Ovary (tissue), 9 donors: Measurements from ENCODE around the gene PARN. TPM values are rescaled to one million over a fixed set of nuclear protein-coding genes. Genes with fewer than 3 reads are reported as not detected.
"Not testable (repeated sequence)": the region's sequence is repeated elsewhere in the genome, so short reads cannot be mapped to it uniquely, and the experiment has no call there.

Source experiments
- DNase-seq, 5 donors: peaks; one replicate each; pipeline ENCODE4 v3.0.0-alpha.2; 2019 to 2020
- H3K27ac ChIP-seq, 2 donors: fragments of 200-600 bp; one replicate each; pipeline versions ENCODE4 v1.5.1 to v1.8.0; 2019 to 2022
- H3K27me3 ChIP-seq: fragments of 200-600 bp; one replicate; pipeline ENCODE4 v1.8.0; 2022
- H3K36me3 ChIP-seq: fragments of 200-600 bp; sonication (generic); one replicate; pipeline ENCODE4 v1.5.1; 2019
- H3K4me1 ChIP-seq: one replicate; pipeline ENCODE4 v1.8.1; 2013; ENCODE audit warnings: mild to moderate bottlenecking, moderate library complexity; ENCODE audit not compliant: insufficient read depth
- H3K4me3 ChIP-seq: fragments of 200-600 bp; sonication (generic); one replicate; pipeline ENCODE4 v1.5.1; 2017
- H3K9me3 ChIP-seq, 2 donors: fragments of 200-600 bp in 1 of 2; sonication (generic) in 1 of 2; one replicate each; pipeline versions ENCODE4 v1.5.1 to v1.8.1; 2013 to 2019; ENCODE audit warnings: mild to moderate bottlenecking in 1 of 2, moderate library complexity in 1 of 2
- CTCF ChIP-seq, 3 donors: fragments of 450-650 bp in 2 of 3; fragments of 200-600 bp in 1 of 3; IDR thresholded peaks; one replicate each; pipeline versions ENCODE4 v1.5.1 to v1.8.0; 2016 to 2022; ENCODE audit warnings: antibody characterized with exemption in 3 of 3, mild to moderate bottlenecking in 1 of 3
- EP300 ChIP-seq: sonication (generic); formaldehyde crosslinking; IDR thresholded peaks from one replicate; pipeline ENCODE4 v1.6.1; 2017; ENCODE audit warnings: antibody characterized with exemption
- POLR2A ChIP-seq: fragments of 450-650 bp; IDR thresholded peaks from one replicate; pipeline ENCODE4 v1.6.1; 2017; ENCODE audit warnings: antibody characterized with exemption, mild to moderate bottlenecking, moderate library complexity
- WGBS, 3 donors: extraction: QIAGEN DNeasy Blood & Tissue Kit in 1 of 3; methylation state at CpG; one replicate each; pipeline versions ENCODE4 v1.1.5 to v1.1.7; 2013 to 2017; 5-methylcytosine and 5-hydroxymethylcytosine counted together
- intact Hi-C, 4 donors: fragments of 100-400 bp; cut with DNase I; formaldehyde crosslinking; loops; one replicate each; pipeline versions ENCODE4 v1.11.0 to v1.15.1; 2022 to 2023
- polyA plus RNA-seq, 2 donors: library from polyadenylated mRNA; stranded (reverse); fragments of 200-250 nt in 1 of 2; fragments of 350-450 nt in 1 of 2; fragmentation: Illumina TruSeq in 1 of 2; extraction: RNeasy Lipid Tissue Mini Kit (QIAGEN cat#74804) in 1 of 2; gene quantifications; one replicate each; pipeline ENCODE4 v1.2.3, GENCODE V29; 2013 to 2014
- total RNA-seq, 7 donors: library from RNA; depleted of rRNA in 2 of 7; stranded (reverse); fragments of >200 nt in 2 of 7; fragmentation: NEBNext Ultra II Directional in 3 of 7; extraction: Animal tissue kit (Norgen Biotek cat#: 25700) in 3 of 7; gene quantifications; one replicate each; pipeline versions ENCODE4 v1.1.0 to v1.2.4, GENCODE V29; 2016 to 2023
- donor health status: DM: no; HTN: no; CAD: no; lungs with moderate emphysema.
- donor health status: DM: no; HTN: no; CAD: no.
- donor health status: Bipolar disorder and iron deficiency.
- donor health status: DM: yes; HTN: yes; CAD: no.
- donor health status: DM: no; HTN: no; CAD: no.
- donor health status: DM: yes; HTN: yes; CAD: no.

Gene PARN
- total and polyA plus RNA-seq, 9 donors: 19.5 to 42.0 (median 29.0) TPM

GRCh38 chr16:14427371-14427948, 202.6 kb downstream of the PARN start:
- Histone ChIP-seq H3K27ac (no peak overlapping the region), H3K4me1 (no peaks in the 10 kb centered on the region), H3K36me3 (no peaks in the 10 kb centered on the region), H3K9me3 (no peaks in the 10 kb centered on the region), H3K27me3 (no peaks in the 10 kb centered on the region), H3K4me3 (no peak overlapping the region)
- TF ChIP-seq CTCF (IDR thresholded peaks at IDR 0.05): no peak
- TF ChIP-seq EP300: no peak
- TF ChIP-seq POLR2A: no peak
- 61 to 71% (median 70%) methylated on average over 9 of the region's 9 CpGs for WGBS, 3 donors
- DNase-seq: no peak
- intact Hi-C loops: no loop called here

- intact Hi-C loops: no loop called here
- no peak overlapping the region for H3K4me3 ChIP-seq
- no peaks in the 10 kb centered on the region for H3K36me3 ChIP-seq
- DNase-seq: no peak
- H3K27ac ChIP-seq: no peak overlapping the region
- 83 to 86% (median 86%) methylated on average over 4 of the region's 4 CpGs for WGBS, 3 donors
- TF ChIP-seq CTCF (IDR thresholded peaks at IDR 0.05): no peak
- no peak for TF ChIP-seq EP300
- TF ChIP-seq POLR2A: no peak
- H3K4me1 ChIP-seq: peaks cover 2% of the 10 kb centered on the region
- no peaks in the 10 kb centered on the region for H3K27me3 ChIP-seq
- H3K9me3 ChIP-seq: no peaks in the 10 kb centered on the region
Measured at GRCh38 chr16:14424595-14424994, 205.5 kb downstream of the PARN start.

GRCh38 chr16:14423344-14423743, 206.7 kb downstream of the PARN start:
- intact Hi-C loops: no loop called here
- Histone ChIP-seq H3K4me1 (peaks cover 2% of the 10 kb centered on the region), H3K36me3 (no peaks in the 10 kb centered on the region), H3K9me3 (no peaks in the 10 kb centered on the region), H3K4me3 (no peak overlapping the region), H3K27me3 (no peaks in the 10 kb centered on the region), H3K27ac (no peak overlapping the region)
- DNase-seq: no peak
- TF ChIP-seq CTCF (IDR thresholded peaks at IDR 0.05) (no peak), POLR2A (no peak), EP300 (no peak)
- WGBS, 3 donors: 84 to 95% (median 89%) methylated on average over 4 of the region's 4 CpGs

- intact Hi-C loops: no loop called here
- WGBS, 3 donors: 44 to 50% (median 48%) methylated on average over 18 of the region's 18 CpGs
- DNase-seq: no peak
Measured at GRCh38 chr16:14420721-14421488, 209.2 kb downstream of the PARN start.

GRCh38 chr16:14420243-14420642, 209.8 kb downstream of the PARN start:
- H3K4me3 ChIP-seq, H3K27ac ChIP-seq, H3K27me3 ChIP-seq, H3K36me3 ChIP-seq, DNase-seq, H3K9me3 ChIP-seq, intact Hi-C loops, H3K4me1 ChIP-seq: not testable (repeated sequence)
- 92 to 96% (median 95%) methylated on average over 4 of the region's 4 CpGs for WGBS, 3 donors

More at GRCh38 chr16:14420721-14421488, 209.2 kb downstream of the PARN start:
- Histone ChIP-seq H3K9me3 (no peaks in the 10 kb centered on the region), H3K36me3 (no peaks in the 10 kb centered on the region), H3K27me3 (no peaks in the 10 kb centered on the region), H3K4me3 (no peak overlapping the region), H3K27ac (no peak overlapping the region), H3K4me1 (peaks cover 2% of the 10 kb centered on the region)
- no peak for TF ChIP-seq CTCF (IDR thresholded peaks at IDR 0.05)
- TF ChIP-seq EP300: no peak
- no peak for TF ChIP-seq POLR2A
